ENCODE measurements around the gene MAN1C1.

MAN1C1 gene

DNA sequence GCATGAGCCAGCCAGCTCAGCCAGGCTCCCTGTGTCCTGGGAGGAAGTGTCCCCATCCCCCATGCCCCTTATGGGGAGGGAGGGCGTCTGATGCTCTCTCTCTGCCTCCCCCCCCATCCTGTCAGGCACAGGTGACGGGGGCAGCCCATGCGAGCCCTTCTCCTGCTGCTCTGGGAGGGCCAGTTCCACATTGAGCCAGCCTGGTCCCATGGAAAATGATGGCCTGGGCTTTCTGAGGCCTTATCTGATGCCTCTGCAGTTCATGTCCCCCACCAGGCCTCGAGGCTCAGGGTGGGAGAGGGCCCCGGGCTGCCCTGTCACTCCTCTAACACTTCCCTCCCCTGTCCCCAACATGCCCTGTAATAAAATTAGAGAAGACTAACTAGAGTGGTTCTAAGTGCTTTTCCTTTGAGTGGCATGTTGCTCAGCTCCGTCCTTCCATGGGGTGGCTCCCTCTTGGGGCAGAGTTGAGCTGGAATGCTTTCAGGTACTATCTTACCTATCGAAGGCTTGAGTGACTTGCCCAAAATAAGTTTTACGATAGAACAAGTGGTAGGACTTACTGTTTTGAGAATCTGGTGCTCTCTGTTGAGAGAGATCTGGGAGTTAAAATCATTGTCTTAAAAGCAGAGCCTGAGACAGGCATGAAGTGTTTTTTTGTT, 201.4 kb downstream of the MAN1C1 start:
- DNase-seq (ENCODE audit: low read depth), result no peak

DNA sequence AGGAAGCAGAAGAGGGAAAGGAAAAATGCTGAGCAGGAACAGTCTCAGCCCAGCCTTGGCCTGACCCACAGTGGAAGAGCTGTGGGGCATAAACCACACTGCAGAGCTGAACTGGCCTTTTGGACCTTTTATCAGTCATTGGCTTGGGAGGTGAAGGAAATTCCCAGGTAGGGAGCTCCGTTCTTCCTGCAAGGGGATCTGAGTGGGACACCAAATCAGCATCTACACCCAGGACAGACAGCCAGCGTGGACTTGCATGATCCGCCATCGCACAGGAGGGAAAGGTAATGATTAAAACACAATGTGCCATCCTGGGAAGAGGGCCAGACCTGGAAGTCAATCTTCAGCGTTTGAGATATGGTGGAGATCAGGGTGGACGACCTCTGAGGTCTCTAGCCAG, 202.0 kb downstream of the MAN1C1 start:
- DNase-seq (ENCODE audit: low read depth), result no peak

DNA sequence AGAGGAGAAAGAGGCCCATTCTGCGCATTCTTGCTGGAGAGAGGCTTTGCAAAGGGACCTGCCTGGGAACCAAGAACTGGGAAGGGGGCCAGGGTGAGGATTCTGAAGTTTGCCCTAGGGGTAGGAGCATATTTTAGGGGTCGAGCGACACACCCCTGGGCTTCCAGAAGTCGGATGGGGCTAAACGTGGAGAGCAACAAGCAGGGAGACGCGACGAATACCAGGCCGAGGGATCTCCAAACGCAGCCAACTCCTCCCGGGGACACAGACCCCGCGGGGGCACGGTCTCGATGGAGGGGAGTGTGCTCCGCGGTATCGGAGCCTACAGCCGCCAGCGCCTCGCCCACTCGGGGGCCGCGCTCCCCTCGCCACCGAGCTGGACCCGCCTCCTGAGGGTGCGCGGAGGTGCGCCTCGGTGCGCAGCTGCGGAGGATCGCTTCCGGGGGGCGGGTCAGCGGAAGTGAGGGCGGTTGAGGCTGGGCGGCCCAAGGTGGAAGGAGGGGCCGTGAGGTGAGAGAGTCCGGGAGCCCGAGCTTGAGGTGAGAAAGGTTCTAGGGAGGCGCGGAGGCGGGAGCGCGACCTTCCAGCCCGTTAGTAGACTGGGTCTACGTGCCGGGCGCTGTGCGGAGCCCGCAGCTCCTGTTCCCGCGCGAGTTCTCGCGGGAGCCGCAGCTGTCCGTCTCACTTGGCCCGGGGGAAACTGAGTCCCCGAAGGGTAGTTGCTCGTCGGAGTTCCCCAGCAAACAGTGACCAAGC, 203.1 kb downstream of the MAN1C1 start, which contains the start of gene MTFR1L:
Gene MTFR1L, plus strand, starts transcription at position 464 of the 756 bp plus-strand sequence. CDS start 3,151 bp downstream, outside the sequence.
- DNase-seq (ENCODE audit: low read depth), result peak; percentile 40

DNA sequence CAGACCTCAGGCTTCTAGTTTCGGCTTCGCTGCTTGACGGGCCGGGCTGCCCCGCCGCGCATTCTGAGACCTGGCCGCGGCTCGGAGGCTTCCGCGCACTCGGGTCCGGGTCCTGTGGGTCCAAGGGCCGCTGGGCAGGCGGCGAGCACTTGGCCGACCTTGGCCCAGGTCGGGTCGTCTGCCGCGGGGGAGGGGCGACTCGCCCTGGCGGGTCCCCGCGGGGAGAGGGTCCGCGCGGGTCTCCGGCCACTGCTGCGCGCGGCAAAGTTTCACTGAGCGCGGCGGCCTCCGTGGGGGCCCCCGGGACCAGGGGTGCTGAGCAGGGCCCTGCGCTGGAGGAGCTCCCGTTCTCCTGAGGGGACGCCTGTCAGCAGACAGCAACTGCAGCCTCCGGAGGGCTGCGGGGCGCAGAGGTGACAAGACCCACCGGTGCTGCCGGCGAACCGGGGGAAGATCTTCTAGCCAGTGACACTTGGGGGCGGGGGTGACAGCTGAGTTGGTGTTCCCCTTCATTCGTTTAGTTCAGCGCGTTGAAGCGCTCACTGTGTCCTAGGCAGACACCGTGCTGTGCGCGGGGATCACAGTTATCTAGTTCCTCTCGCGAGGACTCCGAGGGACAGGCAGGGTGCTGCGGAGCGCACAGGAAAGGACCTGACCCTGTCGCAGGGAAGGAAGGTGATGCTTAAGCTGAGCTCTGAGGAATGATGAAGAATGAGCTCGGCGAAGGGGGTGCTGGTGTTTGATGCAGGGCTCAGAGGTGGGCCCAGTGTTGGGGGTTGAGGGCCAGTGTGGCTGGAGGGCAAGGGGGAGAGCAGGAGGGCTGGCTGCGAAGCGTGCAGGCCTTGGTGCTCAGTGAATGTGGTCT, 203.9 kb downstream of the MAN1C1 start:
- peak; percentile 40 for DNase-seq (ENCODE audit: low read depth)

GRCh38 chr1:25821112-25821476, 204.5 kb downstream of the MAN1C1 start:
- no peak for DNase-seq (ENCODE audit: low read depth)

GRCh38 chr1:25821630-25822091, 205.1 kb downstream of the MAN1C1 start:
- DNase-seq (ENCODE audit: low read depth), result no peak

- no peak for DNase-seq (ENCODE audit: low read depth)
These were observed 209.0 kb downstream of the MAN1C1 start for GRCh38 chr1:25825605-25826004.

DNA sequence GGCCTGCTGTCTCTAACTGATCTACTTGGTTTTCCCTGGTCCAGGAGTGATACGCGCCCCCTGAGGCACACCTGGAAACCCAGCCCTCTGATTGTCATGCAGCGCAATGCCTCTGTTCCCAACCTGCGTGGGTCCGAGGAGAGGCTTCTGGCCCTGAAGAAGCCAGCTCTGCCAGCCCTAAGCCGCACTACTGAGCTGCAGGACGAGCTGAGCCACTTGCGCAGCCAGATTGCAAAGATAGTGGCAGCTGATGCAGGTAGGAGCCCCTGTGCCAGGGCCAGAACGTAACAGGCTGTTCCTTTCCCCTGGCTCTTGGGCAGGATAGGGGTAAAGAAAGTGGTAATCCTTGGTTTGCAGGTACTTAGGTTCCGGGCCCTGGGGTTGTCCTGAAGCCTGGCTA, 210.0 kb downstream of the MAN1C1 start:
- DNase-seq (ENCODE audit: low read depth), result no peak

DNA sequence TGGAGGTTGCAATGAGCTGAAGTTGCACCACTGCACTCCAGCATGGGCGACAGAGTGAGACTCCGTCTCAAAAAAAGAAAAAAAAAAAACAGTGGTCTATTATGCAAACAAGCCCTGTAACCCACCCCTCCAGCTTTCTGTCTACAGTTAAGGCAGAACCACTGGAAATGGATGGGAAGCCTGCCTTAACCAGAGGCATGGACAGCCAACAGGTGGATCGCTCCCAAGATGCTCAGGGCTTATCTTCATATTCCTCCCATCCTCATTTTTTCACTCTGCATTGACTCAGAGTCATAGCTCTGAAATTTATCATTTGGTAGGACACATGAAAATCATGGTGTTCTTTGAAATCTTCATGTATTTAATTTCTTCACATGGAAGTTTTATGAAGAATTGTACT, 211.9 kb downstream of the MAN1C1 start:
- DNase-seq (ENCODE audit: low read depth), result no peak

- no peak for DNase-seq (ENCODE audit: low read depth)
These were observed 212.5 kb downstream of the MAN1C1 start for GRCh38 chr1:25829046-25829445.

GRCh38 chr1:25831569-25832196, 215.1 kb downstream of the MAN1C1 start:
- no peak for DNase-seq (ENCODE audit: low read depth)

GRCh38 chr1:25832336-25833037, 215.9 kb downstream of the MAN1C1 start:
- DNase-seq (ENCODE audit: low read depth), result no peak

DNA sequence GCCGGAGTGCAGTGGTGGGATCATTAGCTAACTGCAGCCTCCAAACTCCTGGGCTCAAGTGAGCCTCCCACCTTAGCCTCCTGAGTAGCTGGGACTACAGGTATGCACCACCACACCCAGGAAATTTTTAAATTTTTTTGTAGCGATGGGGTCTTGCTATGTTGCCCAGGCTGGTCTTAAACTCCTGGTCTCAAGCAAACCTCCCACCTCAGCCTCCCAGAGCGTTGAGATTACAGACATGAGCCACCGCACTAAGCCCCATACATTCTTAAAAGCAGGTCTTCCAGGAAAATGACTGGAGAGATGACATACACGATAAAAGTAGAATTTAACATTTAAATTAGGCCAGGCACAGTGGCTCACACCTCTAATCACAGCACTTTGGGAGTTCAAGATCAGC, 216.6 kb downstream of the MAN1C1 start:
- no peak for DNase-seq (ENCODE audit: low read depth)

Data from GM04504 (cell line).